Measurements from ENCODE around the gene ELN.

GRCh38 chr7:74025730-74026129 lies 2.2 kb upstream of the ELN start:
- TF ChIP-seq CTCF (IDR thresholded peaks at IDR 0.05; ENCODE audit: low read depth, low read length, poor library complexity, severe bottlenecking) (no peak), EZH2phosphoT487 (IDR thresholded peaks at IDR 0.05; ENCODE audit: borderline replicate concordance, low read length) (no peak)
